ENCODE data around the gene PAM16.
A peak's percentile ranks its signal among the peaks of the same experiment; 100 is the strongest.

Gene PAM16

DNA sequence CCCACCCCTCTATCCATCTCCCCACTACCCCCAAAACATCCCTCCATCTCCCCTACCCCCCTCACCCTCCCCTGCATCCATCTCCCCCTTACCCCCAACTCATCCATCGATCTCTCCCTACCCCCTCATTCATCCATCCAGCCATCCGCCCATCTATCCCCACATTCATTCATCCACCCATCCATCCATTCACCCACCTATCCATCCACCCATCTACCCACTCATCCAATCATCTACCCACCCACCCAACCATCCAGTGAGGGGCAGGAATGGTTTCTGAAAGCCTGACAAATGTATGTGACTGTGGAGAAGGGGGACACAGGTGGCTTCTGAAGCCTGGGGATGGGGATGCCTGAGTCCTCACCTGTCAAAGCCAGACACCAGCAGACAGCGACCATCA is 8.8 kb upstream of the PAM16 start:
- Mint-ChIP-seq H3K4me3 (no peak overlapping the region), H3K4me1 (no peaks in the 10 kb centered on the region), H3K27me3 (ENCODE audit: low read depth) (no peaks in the 10 kb centered on the region), H3K36me3 (ENCODE audit: low read depth) (peaks cover 3% of the 10 kb centered on the region), H3K9me3 (no peaks in the 10 kb centered on the region), H3K27ac (no peak overlapping the region)
- TF ChIP-seq, protein P1, sequence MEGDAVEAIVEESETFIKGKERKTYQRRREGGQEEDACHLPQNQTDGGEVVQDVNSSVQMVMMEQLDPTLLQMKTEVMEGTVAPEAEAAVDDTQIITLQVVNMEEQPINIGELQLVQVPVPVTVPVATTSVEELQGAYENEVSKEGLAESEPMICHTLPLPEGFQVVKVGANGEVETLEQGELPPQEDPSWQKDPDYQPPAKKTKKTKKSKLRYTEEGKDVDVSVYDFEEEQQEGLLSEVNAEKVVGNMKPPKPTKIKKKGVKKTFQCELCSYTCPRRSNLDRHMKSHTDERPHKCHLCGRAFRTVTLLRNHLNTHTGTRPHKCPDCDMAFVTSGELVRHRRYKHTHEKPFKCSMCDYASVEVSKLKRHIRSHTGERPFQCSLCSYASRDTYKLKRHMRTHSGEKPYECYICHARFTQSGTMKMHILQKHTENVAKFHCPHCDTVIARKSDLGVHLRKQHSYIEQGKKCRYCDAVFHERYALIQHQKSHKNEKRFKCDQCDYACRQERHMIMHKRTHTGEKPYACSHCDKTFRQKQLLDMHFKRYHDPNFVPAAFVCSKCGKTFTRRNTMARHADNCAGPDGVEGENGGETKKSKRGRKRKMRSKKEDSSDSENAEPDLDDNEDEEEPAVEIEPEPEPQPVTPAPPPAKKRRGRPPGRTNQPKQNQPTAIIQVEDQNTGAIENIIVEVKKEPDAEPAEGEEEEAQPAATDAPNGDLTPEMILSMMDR (IDR thresholded peaks at IDR 0.05; ENCODE audit: unreplicated experiment in 3 of 3) = no peak

- H3K9me3 Mint-ChIP-seq = no peaks in the 10 kb centered on the region
- peaks cover 3% of the 10 kb centered on the region for H3K36me3 Mint-ChIP-seq (ENCODE audit: low read depth)
- H3K4me1 Mint-ChIP-seq = no peaks in the 10 kb centered on the region
- H3K27me3 Mint-ChIP-seq (ENCODE audit: low read depth) = no peaks in the 10 kb centered on the region
- H3K4me3 Mint-ChIP-seq = no peak overlapping the region
- H3K27ac Mint-ChIP-seq = peak overlapping the region in 2 of 3 experiments; percentile 41 to 62
- TF ChIP-seq, protein P1 (IDR thresholded peaks at IDR 0.05; ENCODE audit: unreplicated experiment in 3 of 3) = peak; percentile 94 to 97 (median 96)
Observed at GRCh38 chr16:4358831-4359561, 7.9 kb upstream of the PAM16 start.

- H3K4me3 Mint-ChIP-seq = no peak overlapping the region
- no peaks in the 10 kb centered on the region for H3K4me1 Mint-ChIP-seq
- TF ChIP-seq, protein P1 (IDR thresholded peaks at IDR 0.05; ENCODE audit: unreplicated experiment in 3 of 3) = no peak
- no peaks in the 10 kb centered on the region for H3K27me3 Mint-ChIP-seq (ENCODE audit: low read depth)
- no peak overlapping the region for H3K27ac Mint-ChIP-seq
- H3K36me3 Mint-ChIP-seq (ENCODE audit: low read depth) = peaks cover 3% of the 10 kb centered on the region
- no peaks in the 10 kb centered on the region for H3K9me3 Mint-ChIP-seq
Observed at GRCh38 chr16:4358236-4358635, 7.1 kb upstream of the PAM16 start.

DNA sequence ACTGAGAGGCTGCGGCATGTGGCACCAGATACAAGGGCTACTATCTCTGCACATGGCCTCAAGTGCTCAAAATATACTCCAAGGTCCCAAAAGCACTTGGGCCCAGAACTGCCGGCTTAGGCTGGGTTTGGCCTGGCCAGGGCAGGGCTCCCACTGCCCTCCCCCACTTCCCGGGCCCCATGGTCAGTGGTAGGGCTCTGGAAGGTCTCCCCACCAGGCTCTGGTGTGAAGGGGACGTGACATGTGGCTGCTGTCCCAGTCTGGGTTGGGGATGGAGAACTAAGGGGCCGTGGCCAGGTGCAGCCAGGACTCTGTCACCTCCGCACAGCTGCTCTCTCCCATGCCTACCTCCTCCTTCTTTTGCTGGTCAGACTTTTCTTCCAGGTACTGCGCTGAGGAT is 5.7 kb upstream of the PAM16 start:
- H3K4me3 Mint-ChIP-seq = no peak overlapping the region
- TF ChIP-seq, protein P1 (IDR thresholded peaks at IDR 0.05; ENCODE audit: unreplicated experiment in 3 of 3) = no peak
- H3K9me3 Mint-ChIP-seq = no peaks in the 10 kb centered on the region
- no peaks in the 10 kb centered on the region for H3K27me3 Mint-ChIP-seq (ENCODE audit: low read depth)
- peaks cover under 1% of the 10 kb centered on the region for H3K4me1 Mint-ChIP-seq
- peaks cover 3% of the 10 kb centered on the region for H3K36me3 Mint-ChIP-seq (ENCODE audit: low read depth)
- no peak overlapping the region for H3K27ac Mint-ChIP-seq

- TF ChIP-seq, protein P1 (IDR thresholded peaks at IDR 0.05; ENCODE audit: unreplicated experiment in 3 of 3) = no peak
- H3K9me3 Mint-ChIP-seq = no peaks in the 10 kb centered on the region
- H3K4me3 Mint-ChIP-seq = no peak overlapping the region
- H3K27ac Mint-ChIP-seq = no peak overlapping the region
- H3K4me1 Mint-ChIP-seq = peaks cover 12% of the 10 kb centered on the region
- H3K36me3 Mint-ChIP-seq (ENCODE audit: low read depth) = peaks cover 3% of the 10 kb centered on the region
- H3K27me3 Mint-ChIP-seq (ENCODE audit: low read depth) = no peaks in the 10 kb centered on the region
Observed at GRCh38 chr16:4354512-4355409, 3.6 kb upstream of the PAM16 start.
